SHP77 treated with DMSO at 0.1 percent for 48 hours (cell line): ENCODE results near the gene ATF7IP.
"Not testable (repeated sequence)": the region's sequence is repeated elsewhere in the genome, so short reads cannot be mapped to it uniquely, and the experiment has no call there.

ENCODE experiments used
- DNase-seq: peaks from one replicate; lab custom pipeline; 2025; lab: John Stamatoyannopoulos, UW

Gene ATF7IP, protein sequence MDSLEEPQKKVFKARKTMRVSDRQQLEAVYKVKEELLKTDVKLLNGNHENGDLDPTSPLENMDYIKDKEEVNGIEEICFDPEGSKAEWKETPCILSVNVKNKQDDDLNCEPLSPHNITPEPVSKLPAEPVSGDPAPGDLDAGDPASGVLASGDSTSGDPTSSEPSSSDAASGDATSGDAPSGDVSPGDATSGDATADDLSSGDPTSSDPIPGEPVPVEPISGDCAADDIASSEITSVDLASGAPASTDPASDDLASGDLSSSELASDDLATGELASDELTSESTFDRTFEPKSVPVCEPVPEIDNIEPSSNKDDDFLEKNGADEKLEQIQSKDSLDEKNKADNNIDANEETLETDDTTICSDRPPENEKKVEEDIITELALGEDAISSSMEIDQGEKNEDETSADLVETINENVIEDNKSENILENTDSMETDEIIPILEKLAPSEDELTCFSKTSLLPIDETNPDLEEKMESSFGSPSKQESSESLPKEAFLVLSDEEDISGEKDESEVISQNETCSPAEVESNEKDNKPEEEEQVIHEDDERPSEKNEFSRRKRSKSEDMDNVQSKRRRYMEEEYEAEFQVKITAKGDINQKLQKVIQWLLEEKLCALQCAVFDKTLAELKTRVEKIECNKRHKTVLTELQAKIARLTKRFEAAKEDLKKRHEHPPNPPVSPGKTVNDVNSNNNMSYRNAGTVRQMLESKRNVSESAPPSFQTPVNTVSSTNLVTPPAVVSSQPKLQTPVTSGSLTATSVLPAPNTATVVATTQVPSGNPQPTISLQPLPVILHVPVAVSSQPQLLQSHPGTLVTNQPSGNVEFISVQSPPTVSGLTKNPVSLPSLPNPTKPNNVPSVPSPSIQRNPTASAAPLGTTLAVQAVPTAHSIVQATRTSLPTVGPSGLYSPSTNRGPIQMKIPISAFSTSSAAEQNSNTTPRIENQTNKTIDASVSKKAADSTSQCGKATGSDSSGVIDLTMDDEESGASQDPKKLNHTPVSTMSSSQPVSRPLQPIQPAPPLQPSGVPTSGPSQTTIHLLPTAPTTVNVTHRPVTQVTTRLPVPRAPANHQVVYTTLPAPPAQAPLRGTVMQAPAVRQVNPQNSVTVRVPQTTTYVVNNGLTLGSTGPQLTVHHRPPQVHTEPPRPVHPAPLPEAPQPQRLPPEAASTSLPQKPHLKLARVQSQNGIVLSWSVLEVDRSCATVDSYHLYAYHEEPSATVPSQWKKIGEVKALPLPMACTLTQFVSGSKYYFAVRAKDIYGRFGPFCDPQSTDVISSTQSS

DNA sequence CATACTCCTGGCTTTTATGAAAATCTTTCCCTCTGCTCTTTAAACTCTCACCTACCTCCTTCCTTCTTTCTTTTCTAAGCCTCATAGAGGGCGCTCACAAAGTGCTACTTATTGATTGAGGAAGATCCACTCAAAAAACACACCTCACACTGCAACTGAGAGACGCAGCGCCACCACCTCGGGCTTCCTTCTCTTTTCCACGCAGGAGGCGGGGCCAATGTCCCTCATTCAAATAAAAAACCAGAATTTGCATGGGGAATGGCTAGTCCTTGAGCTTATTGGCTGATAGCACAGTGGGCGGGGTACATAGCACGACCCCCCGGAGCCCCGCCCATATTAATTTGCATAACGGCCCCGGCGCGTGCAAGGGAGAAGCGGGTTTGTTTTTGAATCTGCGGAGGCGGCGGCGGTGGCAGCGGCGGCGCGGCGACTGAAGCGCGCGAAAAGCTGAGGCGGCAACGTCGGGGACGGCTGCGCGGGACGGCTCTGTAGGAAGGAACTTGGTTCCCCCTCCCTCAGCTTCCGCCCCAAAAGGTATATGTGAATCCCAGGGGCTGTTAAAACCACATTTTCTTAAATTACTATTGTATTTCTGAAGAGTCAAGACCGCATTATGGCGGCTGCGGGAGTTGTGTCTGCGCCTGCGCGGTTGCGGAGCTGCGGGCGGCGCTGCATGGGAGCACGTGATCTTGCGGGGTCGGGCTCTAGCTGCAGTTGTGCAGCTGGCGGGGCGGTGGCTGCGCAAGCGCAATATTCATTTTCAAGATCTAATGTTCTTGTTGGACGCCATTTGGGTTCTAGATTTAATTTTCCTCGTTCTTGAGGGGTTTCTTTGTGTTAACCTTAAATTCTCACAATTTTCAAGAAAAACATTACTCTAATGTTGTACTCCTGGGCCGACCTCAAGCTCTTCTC is at the start of gene ATF7IP:
Gene ATF7IP, plus strand, starts transcription at position 389 of the 915 bp plus-strand sequence. CDS start 58,234 bp downstream, outside the sequence.
- DNase-seq = no peak

GRCh38 chr12:14317362-14318146 is 47.9 kb upstream of the ATF7IP start:
- no peak for DNase-seq

GRCh38 chr12:14319704-14320427 is 45.6 kb upstream of the ATF7IP start:
- DNase-seq = not testable (repeated sequence)

DNA sequence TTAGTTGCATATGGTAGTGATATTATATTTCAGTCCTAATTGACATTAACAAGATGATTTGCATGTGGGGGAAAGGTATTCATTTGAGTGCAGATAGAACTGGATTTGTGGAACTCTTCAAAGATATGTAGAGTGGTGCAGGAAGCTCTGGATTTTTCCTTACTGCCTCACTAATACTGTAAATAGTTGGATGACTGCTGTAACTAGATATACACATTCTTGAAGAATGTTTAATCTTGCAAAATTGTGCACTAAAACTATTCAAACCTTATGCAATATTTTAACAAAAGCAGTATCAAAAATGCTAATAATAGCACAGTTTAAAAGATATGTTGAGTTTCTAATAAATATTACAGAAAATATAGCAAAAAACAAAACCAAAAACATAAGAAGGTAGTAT is 43.1 kb upstream of the ATF7IP start:
- DNase-seq = no peak

DNA sequence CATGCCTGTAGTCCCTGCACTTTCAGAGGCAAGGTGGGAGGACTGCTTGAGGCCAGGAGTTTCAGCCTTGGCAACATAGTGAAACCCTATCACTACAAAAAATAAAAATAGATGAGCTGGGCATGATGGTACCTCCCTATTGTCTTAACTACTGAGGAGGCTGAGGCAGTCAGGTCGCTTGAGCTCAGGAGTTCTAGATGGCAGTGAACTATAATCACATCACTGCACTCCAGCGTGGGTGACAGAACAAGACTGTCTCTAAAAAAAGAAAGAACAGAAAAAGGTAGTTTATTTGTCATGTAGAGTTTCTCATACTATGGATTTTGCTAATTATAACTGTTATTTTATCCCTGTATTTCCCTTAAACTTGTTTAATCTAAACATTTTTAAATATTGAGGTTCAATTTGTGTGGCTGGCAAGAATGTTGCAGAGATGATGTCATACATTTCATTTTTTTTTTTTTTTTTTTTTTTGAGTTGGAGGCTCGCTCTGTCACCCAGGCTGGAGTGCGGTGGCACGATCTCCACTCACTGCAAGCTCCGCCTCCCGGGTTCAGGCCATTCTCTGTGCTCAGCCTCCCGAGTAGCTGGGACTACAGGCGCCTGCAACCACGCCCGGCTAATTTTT is 39.7 kb upstream of the ATF7IP start:
- DNase-seq = no peak

- DNase-seq = no peak
Observed at GRCh38 chr12:14326699-14327098, 38.8 kb upstream of the ATF7IP start.

DNA sequence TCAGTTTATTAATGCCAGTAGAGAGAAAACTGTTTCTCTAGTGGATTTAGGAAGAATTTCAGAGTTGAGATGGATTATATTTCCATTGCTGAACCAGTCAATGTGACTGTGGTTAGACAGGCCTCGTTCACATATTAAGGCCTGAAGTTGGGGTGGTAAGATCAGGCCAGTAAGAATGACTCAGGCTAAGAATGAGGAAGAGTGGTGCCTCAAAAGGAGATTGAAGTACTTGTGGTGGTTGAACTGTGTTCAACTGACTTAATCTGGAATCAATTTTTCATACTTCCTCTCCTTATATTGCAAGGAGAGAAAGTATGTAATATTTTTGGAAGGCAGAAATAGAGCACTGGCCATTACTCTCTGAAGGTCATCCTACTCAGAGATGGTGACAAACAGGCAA is 37.8 kb upstream of the ATF7IP start:
- DNase-seq = no peak

DNA sequence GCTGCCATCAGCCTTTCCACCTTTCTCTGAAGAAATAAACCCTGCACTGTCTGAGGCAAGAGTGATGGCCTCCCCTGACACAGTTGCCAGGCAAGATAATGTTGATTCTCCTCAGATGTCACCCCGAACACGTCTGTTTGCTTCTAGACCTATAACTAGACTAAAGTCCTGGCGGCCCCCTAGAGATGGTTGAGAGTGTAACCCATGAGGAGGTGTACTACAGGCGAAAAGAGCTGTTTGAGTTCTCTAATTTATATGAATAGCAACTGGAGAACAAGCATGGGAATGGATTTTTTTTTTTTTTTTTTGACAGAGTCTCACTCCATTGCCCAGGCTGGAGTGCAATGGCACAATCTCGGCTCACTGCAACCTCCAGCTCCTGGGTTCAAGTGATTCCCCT is 33.0 kb upstream of the ATF7IP start:
- DNase-seq = no peak

GRCh38 chr12:14340371-14340770 is 25.1 kb upstream of the ATF7IP start:
- DNase-seq = no peak

DNA sequence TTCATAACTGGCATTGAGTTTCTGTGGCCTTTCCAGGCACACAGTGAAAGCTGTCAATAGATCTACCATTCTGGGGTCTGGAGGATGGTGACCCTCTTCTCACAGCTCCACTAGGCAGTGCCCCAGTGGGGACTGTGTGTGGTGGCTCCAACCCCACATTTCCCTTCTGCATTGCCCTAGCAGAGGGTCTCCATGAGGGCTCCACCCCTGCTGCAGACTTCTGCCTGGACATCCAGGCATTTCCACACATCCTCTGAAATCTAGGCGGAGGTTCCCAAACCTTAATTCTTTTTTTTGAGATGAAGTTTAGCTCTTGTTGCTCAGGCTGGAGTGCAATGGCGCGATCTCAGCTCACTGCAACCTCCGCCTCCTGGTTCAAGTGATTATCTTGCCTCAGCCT is 14.0 kb upstream of the ATF7IP start:
- DNase-seq = not testable (repeated sequence)

- DNase-seq = not testable (repeated sequence)
Observed at GRCh38 chr12:14352066-14352465, 13.4 kb upstream of the ATF7IP start.

GRCh38 chr12:14354665-14355064 is 10.8 kb upstream of the ATF7IP start:
- not testable (repeated sequence) for DNase-seq

- DNase-seq = no peak
Observed at GRCh38 chr12:14356147-14356546, 9.3 kb upstream of the ATF7IP start.

- DNase-seq = no peak
Observed at GRCh38 chr12:14357486-14357885, 8.0 kb upstream of the ATF7IP start.

- no peak for DNase-seq
Observed at GRCh38 chr12:14362352-14362751, 3.1 kb upstream of the ATF7IP start.

DNA sequence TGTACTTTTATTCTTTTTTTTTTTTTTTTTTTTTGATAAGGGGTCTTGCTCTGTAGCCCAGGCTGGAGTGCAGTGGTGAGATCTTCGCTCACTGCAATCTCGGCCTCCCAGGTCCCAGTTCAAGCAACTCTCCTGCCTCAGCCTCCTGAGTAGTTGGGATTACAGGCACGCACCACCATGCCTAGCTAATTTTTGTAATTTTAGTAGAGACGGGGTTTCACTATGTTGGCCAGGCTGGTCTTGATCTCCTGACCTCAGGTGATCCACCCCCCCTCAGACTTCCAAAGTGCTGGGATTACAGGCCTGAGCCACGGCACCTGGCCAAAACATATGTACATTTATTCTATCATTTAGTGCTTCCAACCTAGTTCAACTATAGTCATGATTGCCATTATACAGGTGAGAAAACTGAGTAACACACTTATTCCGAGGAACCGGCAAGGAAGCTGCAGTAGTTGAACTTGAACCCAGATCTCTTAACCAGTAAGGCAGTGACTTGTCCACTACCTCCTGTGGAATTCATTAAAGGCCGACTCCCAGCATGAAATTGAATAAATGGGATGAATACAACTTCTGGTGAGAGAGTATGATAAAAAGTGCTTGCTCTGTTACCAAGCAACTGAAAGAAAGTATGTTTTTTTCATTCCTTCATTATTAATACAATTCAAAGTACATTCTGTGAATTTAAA is 755 bp upstream of the ATF7IP start:
- DNase-seq = no peak

DNA sequence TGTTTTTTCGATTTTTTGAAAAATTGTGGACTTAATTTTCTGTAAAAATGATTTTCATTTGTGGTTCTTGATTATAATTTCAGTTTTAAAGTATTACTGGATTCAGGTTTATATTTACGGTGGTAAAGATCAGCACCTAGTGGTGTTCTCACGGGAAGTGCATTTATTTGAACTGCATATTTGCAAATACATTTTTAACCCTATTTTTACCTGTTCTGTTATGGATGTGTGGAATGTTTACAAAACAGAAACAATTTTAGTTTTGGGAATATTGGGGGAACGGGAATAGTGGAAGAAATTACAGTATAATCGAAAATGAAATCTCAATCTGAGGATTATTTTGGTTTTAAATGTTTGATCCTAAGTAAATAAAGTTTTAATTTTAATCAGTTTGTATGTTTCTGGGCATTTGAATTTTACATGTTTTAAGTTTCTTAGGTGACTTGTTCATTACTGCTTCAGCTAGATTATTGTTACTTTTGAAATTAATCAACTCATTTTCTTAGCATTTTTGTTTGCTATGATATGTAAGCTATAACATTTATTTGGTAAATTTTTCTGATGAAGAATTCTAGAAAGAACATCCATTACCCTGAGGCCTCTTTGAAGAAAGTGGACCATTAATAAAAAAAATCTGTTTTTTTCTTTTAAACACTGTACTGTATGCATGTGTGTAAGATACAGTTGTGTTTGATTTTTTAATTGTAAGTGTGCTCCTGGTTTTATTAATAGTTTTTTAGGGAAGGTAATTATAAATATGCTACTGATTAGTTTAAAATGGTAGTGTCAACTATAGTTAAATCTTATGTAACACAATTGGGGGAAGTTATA is 942 bp downstream of the ATF7IP start:
- no peak for DNase-seq
